ENCODE results near the gene NIF3L1.
"Not testable (repeated sequence)": the region's sequence is repeated elsewhere in the genome, so short reads cannot be mapped to it uniquely, and the experiment has no call there.

NIF3L1 gene

GRCh38 chr2:200877443-200877842 lies 11.7 kb upstream of the NIF3L1 start:
- DNase-seq: no peak

GRCh38 chr2:200878289-200878880 lies 10.8 kb upstream of the NIF3L1 start:
- DNase-seq: no peak

GRCh38 chr2:200881715-200882249 lies 7.4 kb upstream of the NIF3L1 start:
- not testable (repeated sequence) for DNase-seq

- no peak for DNase-seq
These were observed 10.3 kb downstream of the NIF3L1 start for GRCh38 chr2:200899482-200899881.

- peak; percentile 49 for DNase-seq
These were observed 12.4 kb downstream of the NIF3L1 start for GRCh38 chr2:200901459-200902072.

GRCh38 chr2:200905618-200906296 lies 16.6 kb downstream of the NIF3L1 start:
- peak; percentile 56 for DNase-seq

GRCh38 chr2:200909958-200910357 lies 20.8 kb downstream of the NIF3L1 start:
- DNase-seq: no peak

- no peak for DNase-seq
These were observed 24.5 kb downstream of the NIF3L1 start for GRCh38 chr2:200913654-200914053.

- no peak for DNase-seq
These were observed 33.3 kb downstream of the NIF3L1 start for GRCh38 chr2:200922439-200922838.

- no peak for DNase-seq
These were observed 40.4 kb downstream of the NIF3L1 start for GRCh38 chr2:200929334-200930249.

- no peak for DNase-seq
These were observed 41.9 kb downstream of the NIF3L1 start for GRCh38 chr2:200930947-200931626.

- DNase-seq: no peak
These were observed 50.7 kb downstream of the NIF3L1 start for GRCh38 chr2:200939832-200940231.

- no peak for DNase-seq
These were observed 54.4 kb downstream of the NIF3L1 start for GRCh38 chr2:200943527-200944105.

- DNase-seq: peak; percentile 61
These were observed 55.6 kb downstream of the NIF3L1 start for GRCh38 chr2:200944467-200945394.

GRCh38 chr2:200945395-200945729 lies 56.2 kb downstream of the NIF3L1 start:
- DNase-seq: no peak

GRCh38 chr2:200950378-200950777 lies 61.2 kb downstream of the NIF3L1 start:
- DNase-seq: no peak

Data from stimulated activated CD4-positive, alpha-beta T cell treated with anti-CD3 and anti-CD28 coated beads, Interleukin-4, amount 100 ng/mL, for 1 hour (primary cell).